HCT116 (cell line): ENCODE results near the gene TRAF3. TPM values are rescaled to one million over a fixed set of nuclear protein-coding genes. Genes with fewer than 3 reads are reported as not detected.

Experiments used
- ATAC-seq: fragments of 200-7000 bp; cut with Tn5 transposase; 2 replicates; pipeline ENCODE4 v1.9.1; 2020; ENCODE audit warnings: mild to moderate bottlenecking, moderate library complexity
- BruUV-seq: library from RNA; stranded (reverse); fragments of 400-500 nt; replicated peaks from 2 replicates; lab custom pipeline; 2021; lab: Mats Ljungman, UMichigan
- CTCF ChIA-PET: fragments of 300-600 bp; sonication (Branson Sonifier 250); formaldehyde crosslinking; loops from one replicate; lab custom pipeline; 2021; ENCODE audit warnings: antibody characterized with exemption; lab: Charles Lee
- POLR2A ChIA-PET: fragments of 300-600, 350-600 bp; sonication (Branson Sonifier 250); formaldehyde crosslinking; loops from one replicate; lab custom pipeline; 2021; ENCODE audit warnings: antibody characterized with exemption; lab: Charles Lee
- RAD21 ChIA-PET, 2 experiments: fragments of 300-600 bp; sonication (Branson Sonifier 250); formaldehyde crosslinking; loops; one replicate each; lab custom pipeline; 2023; ENCODE audit warnings: low total read pairs in 2 of 2; ENCODE audit not compliant: uncharacterized antibody in 2 of 2, unreplicated experiment in 2 of 2, low non-redundant PET in 1 of 2; lab: Charles Lee
- DNase-seq: peaks from one replicate; pipeline ENCODE4 v3.0.0-alpha.2; 2010; ENCODE audit warnings: low read depth, low spot score
- H2AFZ ChIP-seq: fragments of 200-600 bp; shearing (Covaris generic), sonication (generic); 2 replicates; pipeline ENCODE4 v1.6.1; 2017; ENCODE audit warnings: low read depth, mixed run types, mixed read lengths, antibody characterized with exemption, low read length; ENCODE audit not compliant: poor library complexity, severe bottlenecking
- H3K27ac ChIP-seq: 2 replicates; pipeline ENCODE4 v1.5.1; 2012; ENCODE audit warnings: low read depth, low read length
- H3K27me3 ChIP-seq: fragments of 200-600 bp; sonication (generic); 2 replicates; pipeline ENCODE4 v1.6.1; 2016; ENCODE audit warnings: mixed run types, low read length, mixed read lengths; ENCODE audit not compliant: insufficient read depth
- H3K36me3 ChIP-seq, 2 experiments: fragments of 200-500 bp in 1 of 2; fragments of 200-600 bp in 1 of 2; sonication (Bioruptor generic) in 1 of 2; sonication (generic) in 1 of 2; 2 replicates each; pipeline versions ENCODE4 v1.5.1 to v1.6.1; 2014 to 2016; ENCODE audit warnings: low read length in 2 of 2, inconsistent platforms in 1 of 2, mixed read lengths in 1 of 2, mixed run types in 1 of 2; ENCODE audit not compliant: insufficient read depth in 2 of 2, control insufficient read depth in 1 of 2
- H3K4me1 ChIP-seq, 2 experiments: fragments of 200-600 bp in 1 of 2; sonication (generic) in 1 of 2; 2 replicates each; pipeline versions ENCODE4 v1.5.1 to v1.6.1; 2012 to 2017; ENCODE audit warnings: low read length in 2 of 2, inconsistent platforms in 1 of 2, mild to moderate bottlenecking in 1 of 2, mixed read lengths in 1 of 2, mixed run types in 1 of 2, moderate library complexity in 1 of 2; ENCODE audit not compliant: insufficient read depth in 2 of 2, control insufficient read depth in 1 of 2
- H3K4me2 ChIP-seq: fragments of 200-600 bp; sonication (generic); 2 replicates; pipeline ENCODE4 v1.6.1; 2017; ENCODE audit warnings: mixed run types, low read length, mixed read lengths
- H3K4me3 ChIP-seq, 2 experiments: fragments of 200-600 bp in 1 of 2; sonication (generic) in 1 of 2; replicated peaks in 1 of 2; 2 replicates each; pipeline ENCODE4 v1.5.1; 2011 to 2016; ENCODE audit warnings: low read length in 2 of 2, control low read depth in 1 of 2, low read depth in 1 of 2, mild to moderate bottlenecking in 1 of 2, mixed read lengths in 1 of 2, mixed run types in 1 of 2
- H3K79me2 ChIP-seq: fragments of 200-600 bp; sonication (generic); 2 replicates; pipeline ENCODE4 v1.6.1; 2017; ENCODE audit warnings: mild to moderate bottlenecking, mixed run types, low read length, moderate library complexity, mixed read lengths; ENCODE audit not compliant: insufficient read depth
- H3K9ac ChIP-seq: fragments of 200-600 bp; sonication (generic); 2 replicates; pipeline ENCODE4 v1.6.1; 2016; ENCODE audit warnings: low read length, mixed read lengths
- H3K9me2 ChIP-seq: fragments of 200-600 bp; sonication (generic), shearing (Covaris generic); 2 replicates; pipeline ENCODE4 v1.6.1; 2017; ENCODE audit warnings: mixed run types, mild to moderate bottlenecking, moderate library complexity; ENCODE audit not compliant: insufficient read depth
- H3K9me3 ChIP-seq, 2 experiments: fragments of 200-500 bp in 1 of 2; fragments of 200-600 bp in 1 of 2; sonication (Bioruptor generic) in 1 of 2; sonication (generic) in 1 of 2; 2 replicates each; pipeline ENCODE4 v1.6.1; 2014 to 2017; ENCODE audit warnings: low read length in 2 of 2, mixed read lengths in 2 of 2, inconsistent platforms in 1 of 2, low read depth in 1 of 2, mild to moderate bottlenecking in 1 of 2, mixed run types in 1 of 2, moderate library complexity in 1 of 2; ENCODE audit not compliant: control insufficient read depth in 1 of 2, insufficient read depth in 1 of 2
- H4K20me1 ChIP-seq: fragments of 200-600 bp; sonication (generic), shearing (Covaris generic); 2 replicates; pipeline ENCODE4 v1.6.1; 2017; ENCODE audit warnings: mixed run types, mild to moderate bottlenecking, moderate library complexity; ENCODE audit not compliant: insufficient read depth
- ATF3 ChIP-seq: IDR thresholded peaks from 2 replicates; pipeline ENCODE4 v1.6.1; 2012
- CBX3 ChIP-seq: IDR thresholded peaks from 2 replicates; pipeline ENCODE4 v1.6.1; 2012; ENCODE audit warnings: low read depth
- CEBPB ChIP-seq: IDR thresholded peaks from 2 replicates; pipeline ENCODE4 v1.6.1; 2012; ENCODE audit warnings: low read depth
- CTCF ChIP-seq, 3 experiments: fragments of 200-600 bp in 1 of 3; sonication (generic) in 1 of 3; IDR thresholded peaks in 2 of 3; conservative IDR thresholded peaks in 1 of 3; 2 replicates each; pipeline ENCODE4 v1.5.1; 2012 to 2017; ENCODE audit warnings: low read depth in 2 of 3, low read length in 2 of 3, antibody characterized with exemption in 1 of 3, borderline replicate concordance in 1 of 3, control low read depth in 1 of 3, mild to moderate bottlenecking in 1 of 3, mixed read lengths in 1 of 3, mixed run types in 1 of 3, moderate library complexity in 1 of 3; ENCODE audit not compliant: insufficient read depth in 1 of 3
- ELF1 ChIP-seq: IDR thresholded peaks from 2 replicates; pipeline ENCODE4 v1.6.1; 2012; ENCODE audit warnings: low read depth, borderline replicate concordance
- EZH2 ChIP-seq: fragments of 200-600 bp; sonication (generic); IDR thresholded peaks from 2 replicates; pipeline ENCODE4 v1.6.1; 2017; ENCODE audit warnings: antibody characterized with exemption, mixed run types
- MAX ChIP-seq: IDR thresholded peaks from 2 replicates; pipeline ENCODE4 v1.6.1; 2012
- POLR2A ChIP-seq: IDR thresholded peaks from 2 replicates; pipeline ENCODE4 v1.7.0; 2011; ENCODE audit warnings: borderline replicate concordance; ENCODE audit not compliant: insufficient read depth, insufficient read length; ENCODE audit errors: extremely low read depth
- REST ChIP-seq: IDR thresholded peaks from 2 replicates; pipeline ENCODE4 v1.6.1; 2012; ENCODE audit warnings: low read depth
- SP1 ChIP-seq: IDR thresholded peaks from 2 replicates; pipeline ENCODE4 v1.6.1; 2012; ENCODE audit warnings: low read depth
- SRF ChIP-seq: IDR thresholded peaks from 2 replicates; pipeline ENCODE4 v1.6.1; 2012; ENCODE audit warnings: low read depth
- YY1 ChIP-seq: IDR thresholded peaks from 2 replicates; pipeline ENCODE4 v1.6.1; 2011; ENCODE audit warnings: low read length, low read depth, moderate library complexity, mild to moderate bottlenecking; ENCODE audit not compliant: insufficient replicate concordance; ENCODE audit errors: extremely low read depth
- ZBTB33 ChIP-seq: IDR thresholded peaks from 2 replicates; pipeline ENCODE4 v1.6.1; 2011; ENCODE audit warnings: mild to moderate bottlenecking, low read length, moderate library complexity; ENCODE audit not compliant: insufficient replicate concordance; ENCODE audit errors: extremely low read depth
- ZFX ChIP-seq: fragments of 450-650 bp; IDR thresholded peaks from 2 replicates; pipeline ENCODE4 v1.6.1; 2017
- ZNF274 ChIP-seq: fragments of 200-500 bp; sonication (Bioruptor generic); IDR thresholded peaks from 2 replicates; pipeline ENCODE4 v1.6.1; 2014; ENCODE audit warnings: mild to moderate bottlenecking, low read depth, low read length, inconsistent platforms
- intact Hi-C: fragments of 100-400 bp; cut with micrococcal nuclease; formaldehyde crosslinking; loops from 2 replicates; pipeline ENCODE4 v1.10.0; 2022
- total RNA-seq: library from RNA; stranded (reverse); gene quantifications from one replicate; pipeline ENCODE4 v1.2.1, GENCODE V29; 2021; ENCODE audit not compliant: unreplicated experiment

Gene TRAF3
- total RNA-seq, 1 experiment from 2014 or later, result 32.1 TPM

GRCh38 chr14:102888748-102889147 lies 111.5 kb downstream of the TRAF3 start:
- Histone ChIP-seq H3K4me3 (no peak overlapping the region), H3K79me2 (no peaks in the 10 kb centered on the region), H4K20me1 (no peaks in the 10 kb centered on the region), H3K27me3 (no peaks in the 10 kb centered on the region), H2AFZ (no peak overlapping the region), H3K9me2 (no peaks in the 10 kb centered on the region), H3K9ac (no peak overlapping the region), H3K4me1 (no peaks in the 10 kb centered on the region), H3K4me2 (no peak overlapping the region), H3K27ac (no peak overlapping the region), H3K9me3 (no peaks in the 10 kb centered on the region), H3K36me3 (peaks cover 4 to 29% of the 10 kb centered on the region in 2 experiments; a peak in 3 of 4 replicates)
- ATAC-seq (no peak), DNase-seq (no peak)
- TF ChIP-seq POLR2A (no peak), CBX3 (no peak), YY1 (no peak), ZFX (no peak), ZNF274 (no peak), EZH2 (no peak), ATF3 (no peak), CEBPB (no peak), ELF1 (no peak), CTCF (IDR thresholded peaks at IDR 0.05 in 2 of 3, conservative IDR thresholded peaks at IDR 0.05 in 1 of 3; ENCODE audit: borderline replicate concordance in 1 of 3, insufficient read depth in 1 of 3, low read depth in 2 of 3, low read length in 2 of 3) (no peak), SP1 (no peak), REST (no peak), MAX (no peak), ZBTB33 (no peak), SRF (no peak)
- intact Hi-C loops, result no loop called here
- no TSS peak for BruUV-seq
- ChIA-PET CTCF (interaction anchor here (1.7 kb wide), 1 partner anchor 194 kb away, joined by 4 read pairs; no protein-coding TSS in a partner anchor), RAD21 (no interaction called here), POLR2A (no interaction called here)
